Common myeloid progenitor, CD34-positive (primary cell): Measurements from ENCODE around the gene EFCAB14.

Experiments
- CTCF ChIA-PET: fragments of 350-600 bp; sonication (Branson Sonifier 250); formaldehyde crosslinking; loops from one replicate; lab custom pipeline; 2021; ENCODE audit warnings: antibody characterized with exemption; lab: Charles Lee
- POLR2A ChIA-PET: fragments of 350-600 bp; sonication (Branson Sonifier 250); formaldehyde crosslinking; loops from one replicate; lab custom pipeline; 2021; ENCODE audit warnings: antibody characterized with exemption; lab: Charles Lee
- DNase-seq, 3 donors: peaks; one replicate each; pipeline versions ENCODE4 v3.0.0 to v3.0.0-alpha.2; 2013
- H3K27ac ChIP-seq, 2 experiments: 1 replicate in 1 of 2; 2 replicates in 1 of 2; pipeline ENCODE4 v1.7.0; 2013; ENCODE audit warnings: inconsistent platforms in 2 of 2, low read length in 2 of 2, mild to moderate bottlenecking in 2 of 2, low read depth in 1 of 2, moderate library complexity in 1 of 2; ENCODE audit not compliant: severe bottlenecking in 2 of 2, insufficient read depth in 1 of 2, poor library complexity in 1 of 2
- H3K27me3 ChIP-seq, 5 experiments: replicated peaks in 2 of 5; 1 replicate in 3 of 5; 2 replicates in 2 of 5; pipeline versions ENCODE4 v1.6.1 to v1.7.0; 2013; ENCODE audit warnings: low read length in 4 of 5, mild to moderate bottlenecking in 2 of 5, moderate library complexity in 2 of 5, inconsistent platforms in 1 of 5; ENCODE audit not compliant: insufficient read depth in 5 of 5, control insufficient read depth in 4 of 5
- H3K36me3 ChIP-seq, 4 experiments: 1 replicate in 2 of 4; 2 replicates in 2 of 4; pipeline versions ENCODE4 v1.6.1 to v1.7.0; 2013; ENCODE audit warnings: low read length in 3 of 4, control low read depth in 1 of 4, mild to moderate bottlenecking in 1 of 4; ENCODE audit not compliant: control insufficient read depth in 4 of 4, insufficient read depth in 4 of 4
- H3K4me1 ChIP-seq, 4 experiments: 1 replicate in 3 of 4; 2 replicates in 1 of 4; pipeline versions ENCODE4 v1.6.1 to v1.7.1; 2013; ENCODE audit warnings: low read length in 3 of 4, mild to moderate bottlenecking in 3 of 4, control low read depth in 1 of 4, inconsistent platforms in 1 of 4, moderate library complexity in 1 of 4; ENCODE audit not compliant: control insufficient read depth in 4 of 4, insufficient read depth in 4 of 4; ENCODE audit errors: control extremely low read depth in 1 of 4
- H3K4me3 ChIP-seq, 7 experiments: 1 replicate in 4 of 7; 2 replicates in 3 of 7; pipeline versions ENCODE4 v1.5.1 to v1.7.0; 2013; ENCODE audit warnings: mild to moderate bottlenecking in 7 of 7, low read length in 6 of 7, moderate library complexity in 6 of 7, inconsistent platforms in 2 of 7, low read depth in 2 of 7, control low read depth in 1 of 7; ENCODE audit not compliant: insufficient read depth in 4 of 7, control insufficient read depth in 1 of 7; ENCODE audit errors: extremely low read depth in 1 of 7
- H3K9me3 ChIP-seq, 5 experiments: 1 replicate in 4 of 5; 2 replicates in 1 of 5; pipeline versions ENCODE4 v1.6.1 to v1.7.1; 2013; ENCODE audit warnings: low read length in 4 of 5, mild to moderate bottlenecking in 2 of 5, inconsistent platforms in 1 of 5, low read depth in 1 of 5, moderate library complexity in 1 of 5; ENCODE audit not compliant: control insufficient read depth in 4 of 5, insufficient read depth in 2 of 5; ENCODE audit errors: control extremely low read depth in 1 of 5
- WGBS: methylation state at CpG from one replicate; pipeline ENCODE4 v1.1.5; 2013; ENCODE audit not compliant: insufficient coverage; 5-methylcytosine and 5-hydroxymethylcytosine counted together

EFCAB14 gene

GRCh38 chr1:46717654-46718053 is 1.3 kb downstream of the EFCAB14 start:
- CTCF ChIA-PET, result interaction anchor here (0.9 to 1.3 kb wide), 2 partner anchors 9 to 70 kb away, joined by 3 read pairs; no protein-coding TSS in a partner anchor
- POLR2A ChIA-PET, result no interaction called here
- 96% methylated on average over 4 of the region's 9 CpGs for WGBS
- peak overlapping the region in 5 of 7 experiments; percentile 78 to 91 (median 90) for H3K4me3 ChIP-seq
- peak overlapping the region in 1 of 2 experiments; percentile 87 for H3K27ac ChIP-seq
- H3K4me1 ChIP-seq, result peaks cover 14 to 28% (median 27%) of the 10 kb centered on the region in 4 experiments
- peaks cover 0 to 2% (median 0%) of the 10 kb centered on the region in 5 experiments for H3K27me3 ChIP-seq
- H3K36me3 ChIP-seq, result peaks cover 4 to 27% (median 18%) of the 10 kb centered on the region in 4 experiments
- DNase-seq, result no peak
- no peaks in the 10 kb centered on the region for H3K9me3 ChIP-seq

DNA sequence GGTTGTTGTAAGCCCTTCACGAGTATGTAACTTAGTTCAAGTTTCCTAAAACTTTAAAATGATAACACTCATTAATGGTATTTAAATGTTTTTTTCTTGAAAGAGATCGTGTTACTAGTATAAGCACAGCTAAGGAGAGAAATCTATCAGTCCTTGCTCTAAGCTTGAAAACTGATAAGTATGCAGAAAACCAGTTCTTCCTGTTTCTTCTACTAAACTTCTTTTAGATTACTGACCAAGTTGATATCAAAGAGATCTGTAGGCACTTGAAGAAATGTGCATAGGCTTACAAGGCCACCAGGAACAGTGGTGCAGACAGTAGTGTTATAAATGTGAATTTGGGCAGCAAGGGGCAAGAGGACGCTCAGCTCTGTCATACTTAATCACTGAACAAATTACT is 3.9 kb downstream of the EFCAB14 start:
- Histone ChIP-seq H3K4me1 (peaks cover 14 to 28% (median 27%) of the 10 kb centered on the region in 4 experiments), H3K27me3 (no peaks in the 10 kb centered on the region), H3K27ac (no peak overlapping the region), H3K36me3 (peaks cover 8 to 40% (median 26%) of the 10 kb centered on the region in 4 experiments), H3K4me3 (no peak overlapping the region), H3K9me3 (no peaks in the 10 kb centered on the region)
- POLR2A ChIA-PET, result no interaction called here
- WGBS, result no CpG with 5 or more reads among the region's 3 CpGs
- no peak for DNase-seq
- CTCF ChIA-PET, result interaction anchor here (0.9 to 1.1 kb wide), 2 partner anchors 27 to 128 kb away, joined by 3 read pairs; no protein-coding TSS in a partner anchor

- H3K9me3 ChIP-seq, result no peaks in the 10 kb centered on the region
- POLR2A ChIA-PET, result interaction anchor here (0.6 kb wide), 1 partner anchor 27 kb away, joined by 3 read pairs; no protein-coding TSS in a partner anchor
- H3K27me3 ChIP-seq, result no peaks in the 10 kb centered on the region
- no peak overlapping the region for H3K27ac ChIP-seq
- H3K4me1 ChIP-seq, result peaks cover 0 to 2% (median 0%) of the 10 kb centered on the region in 4 experiments
- CTCF ChIA-PET, result interaction anchor here (1.0 to 1.3 kb wide), 3 partner anchors 11 to 30 kb away, joined by 3 to 4 read pairs (median 4); no protein-coding TSS in a partner anchor
- peaks cover 13 to 70% (median 45%) of the 10 kb centered on the region in 4 experiments for H3K36me3 ChIP-seq
- H3K4me3 ChIP-seq, result no peak overlapping the region
- WGBS, result no CpG with 5 or more reads among the region's 1 CpG
- DNase-seq, result no peak
Measured at GRCh38 chr1:46708121-46708520, 10.8 kb downstream of the EFCAB14 start.

DNA sequence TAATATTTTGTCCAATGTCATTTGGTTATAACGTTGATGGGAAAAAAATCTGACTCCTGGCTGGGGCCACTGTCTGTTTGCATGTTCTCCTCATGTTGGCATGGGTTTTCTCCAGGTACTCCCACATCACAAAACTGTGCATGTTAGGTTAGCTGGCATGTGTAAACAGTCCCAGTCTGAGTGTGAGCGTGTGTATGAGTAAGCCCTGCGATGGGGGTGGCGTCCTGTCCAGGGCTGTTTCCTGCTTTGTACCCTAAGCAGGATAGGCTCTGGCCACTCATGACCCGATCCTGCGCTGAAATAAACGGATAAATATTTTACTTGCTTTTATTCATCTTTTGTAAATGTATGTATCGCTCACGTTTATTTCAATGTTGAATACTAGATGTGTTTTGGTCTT is 13.5 kb downstream of the EFCAB14 start:
- H3K9me3 ChIP-seq, result no peaks in the 10 kb centered on the region
- H3K36me3 ChIP-seq, result peaks cover 15 to 70% (median 44%) of the 10 kb centered on the region in 4 experiments
- no peaks in the 10 kb centered on the region for H3K27me3 ChIP-seq
- no peak for DNase-seq
- peaks cover 0 to 2% (median 0%) of the 10 kb centered on the region in 4 experiments for H3K4me1 ChIP-seq
- no peak overlapping the region for H3K27ac ChIP-seq
- ChIA-PET CTCF (no interaction called here), POLR2A (no interaction called here)
- 91% methylated on average over 5 of the region's 9 CpGs for WGBS
- no peak overlapping the region for H3K4me3 ChIP-seq

DNA sequence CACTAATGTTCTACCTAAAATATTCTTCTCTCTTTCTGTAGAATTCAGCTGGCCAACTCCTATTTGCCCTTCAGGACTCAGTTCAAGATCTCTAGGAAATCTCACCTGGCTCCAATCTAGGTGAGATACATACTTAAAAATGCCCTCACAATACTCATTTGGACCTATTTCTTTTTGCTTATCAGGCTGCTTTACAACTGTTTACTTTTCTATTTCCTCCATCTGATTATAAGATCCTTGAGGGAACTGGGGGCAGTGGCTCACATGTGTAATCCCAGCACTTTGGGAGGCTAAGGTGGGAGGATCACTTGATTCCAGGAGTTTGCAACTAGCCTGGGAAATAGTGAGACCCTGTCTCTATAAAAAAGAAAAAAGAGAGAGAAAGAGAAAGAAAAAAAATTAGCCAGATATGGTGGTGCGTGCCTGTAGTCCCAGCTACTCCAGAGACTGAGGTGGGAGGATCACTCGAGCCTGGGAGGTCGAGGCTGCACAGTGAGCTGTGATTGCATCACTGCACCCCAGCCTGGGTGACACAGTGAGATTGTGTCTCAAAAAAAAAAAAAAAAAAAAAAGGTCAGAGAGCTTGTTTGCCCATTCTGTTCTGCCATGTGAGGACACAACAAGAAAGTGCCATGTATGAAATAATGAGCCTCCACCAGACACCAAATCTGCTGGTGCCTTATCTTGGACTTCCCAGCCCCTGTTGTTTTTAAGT is 14.8 kb downstream of the EFCAB14 start:
- H3K36me3 ChIP-seq, result peaks cover 15 to 70% (median 42%) of the 10 kb centered on the region in 4 experiments
- H3K4me1 ChIP-seq, result peaks cover 0 to 2% (median 0%) of the 10 kb centered on the region in 4 experiments
- POLR2A ChIA-PET, result interaction anchor here (0.6 kb wide), 1 partner anchor 10 kb away, joined by 3 read pairs; no protein-coding TSS in a partner anchor
- no peak for DNase-seq
- CTCF ChIA-PET, result interaction anchor here (0.7 kb wide), 1 partner anchor 8 kb away, joined by 3 read pairs; no protein-coding TSS in a partner anchor
- no peak overlapping the region for H3K27ac ChIP-seq
- H3K4me3 ChIP-seq, result no peak overlapping the region
- WGBS, result no CpG with 5 or more reads among the region's 3 CpGs
- no peaks in the 10 kb centered on the region for H3K27me3 ChIP-seq
- no peaks in the 10 kb centered on the region for H3K9me3 ChIP-seq

DNA sequence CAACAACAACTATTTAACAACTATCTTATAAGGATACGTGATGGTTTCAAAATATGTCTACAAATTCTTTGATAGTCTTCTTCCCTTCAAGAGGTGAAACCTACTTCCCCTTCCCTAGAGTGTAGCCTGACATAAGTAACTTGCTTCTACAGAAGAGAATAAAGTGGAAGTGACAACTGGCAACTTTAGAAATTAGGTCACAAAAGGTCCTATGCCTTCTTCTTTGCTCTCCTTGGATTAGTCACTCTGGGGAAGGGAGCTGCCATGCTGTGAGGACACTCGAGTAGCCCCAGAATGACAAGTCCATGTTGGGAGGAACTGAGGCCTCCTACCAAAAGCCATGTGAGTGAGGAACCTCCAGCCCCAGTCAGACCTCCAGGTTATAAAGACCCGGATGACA is 19.2 kb downstream of the EFCAB14 start:
- Histone ChIP-seq H3K4me1 (no peaks in the 10 kb centered on the region), H3K27ac (no peak overlapping the region), H3K36me3 (peaks cover 21 to 65% (median 47%) of the 10 kb centered on the region in 4 experiments), H3K27me3 (no peaks in the 10 kb centered on the region), H3K4me3 (no peak overlapping the region), H3K9me3 (no peaks in the 10 kb centered on the region)
- ChIA-PET CTCF (no interaction called here), POLR2A (no interaction called here)
- WGBS, result 67% methylated on average over 2 of the region's 3 CpGs
- DNase-seq, result peak in 2 of 3 donors; percentile 15 to 19

DNA sequence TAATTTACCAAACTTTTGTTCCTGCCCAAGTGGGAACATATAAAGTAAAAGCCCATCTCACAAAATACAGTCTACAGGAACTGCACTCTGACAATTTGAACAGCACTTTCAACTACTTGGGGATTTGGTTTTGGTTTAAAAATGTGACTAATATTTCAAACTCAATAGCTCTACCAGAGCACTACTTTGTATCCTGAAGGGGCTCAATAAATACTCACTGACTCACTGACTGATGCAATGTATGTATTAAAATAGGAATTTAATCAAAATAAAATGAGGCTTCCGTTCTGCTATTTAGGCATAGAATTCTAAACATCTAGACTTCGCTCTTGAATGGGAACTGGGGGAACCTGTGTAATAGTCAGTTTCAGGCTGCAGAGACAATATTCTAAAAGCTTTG is 21.9 kb downstream of the EFCAB14 start:
- no peaks in the 10 kb centered on the region for H3K4me1 ChIP-seq
- peaks cover 18 to 58% (median 39%) of the 10 kb centered on the region in 4 experiments for H3K36me3 ChIP-seq
- DNase-seq, result no peak
- WGBS, result 100% methylated on average over 1 of the region's 2 CpGs
- POLR2A ChIA-PET, result no interaction called here
- H3K9me3 ChIP-seq, result no peaks in the 10 kb centered on the region
- H3K4me3 ChIP-seq, result no peak overlapping the region
- CTCF ChIA-PET, result interaction anchor here (1.3 kb wide), 1 partner anchor 11 kb away, joined by 4 read pairs; no protein-coding TSS in a partner anchor
- no peaks in the 10 kb centered on the region for H3K27me3 ChIP-seq
- H3K27ac ChIP-seq, result no peak overlapping the region
